ENCODE results near the gene CCDC177. TPM values are rescaled to one million over a fixed set of nuclear protein-coding genes. Genes with fewer than 3 reads are reported as not detected.

Gene CCDC177
- total RNA-seq, 1 experiment from 2014 or later = not detected

DNA sequence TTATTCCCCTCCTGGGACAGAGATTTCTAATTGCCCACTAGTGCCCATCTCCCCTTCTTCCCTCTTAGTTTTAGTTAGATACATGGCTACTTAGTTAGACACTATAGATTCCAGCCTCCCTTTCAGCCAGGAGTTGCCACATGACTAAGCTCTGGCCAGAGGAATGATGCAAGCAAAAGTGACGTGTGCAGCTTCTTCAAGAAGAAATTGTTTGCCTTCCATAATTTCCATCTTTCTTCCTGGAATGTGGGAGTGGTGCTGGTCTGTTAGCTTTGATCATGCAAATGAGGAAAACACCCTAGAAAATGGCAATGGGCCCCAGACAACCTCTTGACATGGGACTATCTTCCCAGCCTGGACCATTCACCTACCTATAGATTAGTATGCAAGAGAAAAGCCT lies 21.4 kb downstream of the CCDC177 start:
- H3K4me1 ChIP-seq (replicated peaks; ENCODE audit: insufficient read depth) = peaks cover 7% of the 10 kb centered on the region
- TF ChIP-seq CTCF (conservative IDR thresholded peaks at IDR 0.05) (no peak), EZH2 (IDR thresholded peaks at IDR 0.05; ENCODE audit: low read depth) (no peak)
- H3K36me3 ChIP-seq (ENCODE audit: low read depth) = no peaks in the 10 kb centered on the region
- H3K9me2 ChIP-seq (ENCODE audit: insufficient read depth) = no peaks in the 10 kb centered on the region
- no peak overlapping the region for H3K27ac ChIP-seq
- H3K79me2 ChIP-seq (ENCODE audit: low read depth) = no peaks in the 10 kb centered on the region
- intact Hi-C loops (cut with micrococcal nuclease; ENCODE audit: unreplicated experiment) = no loop called here
- H3K4me3 ChIP-seq = no peak overlapping the region
- H3K4me2 ChIP-seq = no peak overlapping the region
- POLR2A ChIA-PET (ENCODE audit: unreplicated experiment) = no interaction called here
- no TSS peak for BruUV-seq (replicated peaks)
- peaks cover 18% of the 10 kb centered on the region; the same call in 1 of the 2 replicates for H3K27me3 ChIP-seq (ENCODE audit: insufficient read depth, low read depth)
- no peaks in the 10 kb centered on the region for H3F3A ChIP-seq (ENCODE audit: insufficient read depth, low read depth)
- DNase-seq = peak in 1 of 2 experiments; percentile 76
- no peaks in the 10 kb centered on the region for H4K20me1 ChIP-seq (ENCODE audit: insufficient read depth)
- H3K9me3 ChIP-seq (ENCODE audit: insufficient read depth, low read depth) = no peaks in the 10 kb centered on the region
- CTCF ChIA-PET = interaction anchor here (0.7 kb wide), 1 partner anchor 783 kb away, joined by 3 read pairs; no protein-coding TSS in a partner anchor
- no peak overlapping the region for H2AFZ ChIP-seq

GRCh38 chr14:69551511-69551910 lies 23.2 kb downstream of the CCDC177 start:
- Histone ChIP-seq H3K36me3 (ENCODE audit: low read depth) (no peaks in the 10 kb centered on the region), H3K27me3 (ENCODE audit: insufficient read depth, low read depth) (peaks cover 13% of the 10 kb centered on the region; the same call in 1 of the 2 replicates), H3F3A (ENCODE audit: insufficient read depth, low read depth) (no peaks in the 10 kb centered on the region), H2AFZ (no peak overlapping the region), H3K27ac (no peak overlapping the region), H3K4me1 (replicated peaks; ENCODE audit: insufficient read depth) (peaks cover 7% of the 10 kb centered on the region), H3K79me2 (ENCODE audit: low read depth) (no peaks in the 10 kb centered on the region), H3K9me3 (ENCODE audit: insufficient read depth, low read depth) (no peaks in the 10 kb centered on the region), H3K9me2 (ENCODE audit: insufficient read depth) (no peaks in the 10 kb centered on the region), H3K4me3 (no peak overlapping the region), H4K20me1 (ENCODE audit: insufficient read depth) (no peaks in the 10 kb centered on the region), H3K4me2 (no peak overlapping the region)
- no TSS peak for BruUV-seq (replicated peaks)
- ChIA-PET POLR2A (ENCODE audit: unreplicated experiment) (no interaction called here), CTCF (no interaction called here)
- no peak for DNase-seq
- TF ChIP-seq CTCF (conservative IDR thresholded peaks at IDR 0.05) (no peak), EZH2 (IDR thresholded peaks at IDR 0.05; ENCODE audit: low read depth) (no peak)
- intact Hi-C loops (cut with micrococcal nuclease; ENCODE audit: unreplicated experiment) = no loop called here

DNA sequence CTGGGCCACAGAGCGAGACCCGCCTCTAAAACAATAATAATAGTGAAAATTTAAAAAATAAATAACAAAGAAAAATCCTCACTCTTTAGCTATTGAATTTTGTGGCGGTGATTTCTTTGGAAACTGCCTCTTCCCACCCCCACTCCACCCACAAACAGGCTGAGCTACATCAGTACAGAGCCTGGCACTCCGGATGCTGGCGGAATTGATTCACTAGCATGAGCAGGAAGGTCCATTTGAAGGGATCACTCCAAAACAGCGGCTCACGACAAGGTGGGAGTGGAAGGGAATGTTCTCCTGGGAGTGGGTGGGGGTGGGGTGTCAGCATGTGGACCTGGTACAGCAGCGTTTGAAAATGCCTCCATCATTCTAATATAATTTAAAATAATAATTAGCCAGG lies 26.1 kb downstream of the CCDC177 start:
- BruUV-seq (replicated peaks) = no TSS peak
- TF ChIP-seq EZH2 (IDR thresholded peaks at IDR 0.05; ENCODE audit: low read depth) (no peak), CTCF (conservative IDR thresholded peaks at IDR 0.05) (no peak)

More for the DNA sequence above, 26.1 kb downstream of the CCDC177 start:
- Histone ChIP-seq H4K20me1 (ENCODE audit: insufficient read depth) (no peaks in the 10 kb centered on the region), H3K27ac (no peak overlapping the region), H3K9me2 (ENCODE audit: insufficient read depth) (no peaks in the 10 kb centered on the region), H3F3A (ENCODE audit: insufficient read depth, low read depth) (no peaks in the 10 kb centered on the region), H3K4me2 (no peak overlapping the region), H3K4me3 (no peak overlapping the region), H3K79me2 (ENCODE audit: low read depth) (no peaks in the 10 kb centered on the region), H3K36me3 (ENCODE audit: low read depth) (no peaks in the 10 kb centered on the region), H3K4me1 (replicated peaks; ENCODE audit: insufficient read depth) (peaks cover 7% of the 10 kb centered on the region), H3K9me3 (ENCODE audit: insufficient read depth, low read depth) (no peaks in the 10 kb centered on the region), H3K27me3 (ENCODE audit: insufficient read depth, low read depth) (peaks cover 11% of the 10 kb centered on the region; the same call in 1 of the 2 replicates), H2AFZ (no peak overlapping the region)
- DNase-seq = no peak
- POLR2A ChIA-PET (ENCODE audit: unreplicated experiment) = no interaction called here
- intact Hi-C loops (cut with micrococcal nuclease; ENCODE audit: unreplicated experiment) = no loop called here
- CTCF ChIA-PET = no interaction called here
